ENCODE data around the gene GLDN. TPM values are rescaled to one million over a fixed set of nuclear protein-coding genes. Genes with fewer than 3 reads are reported as not detected.

The GLDN gene
- total and polyA plus RNA-seq, 7 donors, result 0.46 to 5.5 (median 1.4) TPM; not detected in 1

- intact Hi-C loops (cut with DNase I), result no loop called here
- H3K4me3 ChIP-seq, result no peak overlapping the region
- no peak for DNase-seq
- H3K4me1 ChIP-seq, result peaks cover 0 to 10% (median 5%) of the 10 kb centered on the region in 4 donors
- TF ChIP-seq EP300 (IDR thresholded peaks at IDR 0.05) (no peak), POLR2AphosphoS5 (IDR thresholded peaks at IDR 0.05) (no peak), POLR2A (IDR thresholded peaks at IDR 0.05) (no peak)
- TF ChIP-seq, protein P1, sequence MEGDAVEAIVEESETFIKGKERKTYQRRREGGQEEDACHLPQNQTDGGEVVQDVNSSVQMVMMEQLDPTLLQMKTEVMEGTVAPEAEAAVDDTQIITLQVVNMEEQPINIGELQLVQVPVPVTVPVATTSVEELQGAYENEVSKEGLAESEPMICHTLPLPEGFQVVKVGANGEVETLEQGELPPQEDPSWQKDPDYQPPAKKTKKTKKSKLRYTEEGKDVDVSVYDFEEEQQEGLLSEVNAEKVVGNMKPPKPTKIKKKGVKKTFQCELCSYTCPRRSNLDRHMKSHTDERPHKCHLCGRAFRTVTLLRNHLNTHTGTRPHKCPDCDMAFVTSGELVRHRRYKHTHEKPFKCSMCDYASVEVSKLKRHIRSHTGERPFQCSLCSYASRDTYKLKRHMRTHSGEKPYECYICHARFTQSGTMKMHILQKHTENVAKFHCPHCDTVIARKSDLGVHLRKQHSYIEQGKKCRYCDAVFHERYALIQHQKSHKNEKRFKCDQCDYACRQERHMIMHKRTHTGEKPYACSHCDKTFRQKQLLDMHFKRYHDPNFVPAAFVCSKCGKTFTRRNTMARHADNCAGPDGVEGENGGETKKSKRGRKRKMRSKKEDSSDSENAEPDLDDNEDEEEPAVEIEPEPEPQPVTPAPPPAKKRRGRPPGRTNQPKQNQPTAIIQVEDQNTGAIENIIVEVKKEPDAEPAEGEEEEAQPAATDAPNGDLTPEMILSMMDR (IDR thresholded peaks at IDR 0.05), result no peak
- H3K27me3 ChIP-seq, result no peaks in the 10 kb centered on the region
- no peaks in the 10 kb centered on the region for H3K9me3 ChIP-seq
- H3K27ac ChIP-seq, result no peak overlapping the region
- no peaks in the 10 kb centered on the region for H3K36me3 ChIP-seq
- WGBS, 2 donors, result 77 to 85% methylated on average over 1 of the region's 1 CpG
These were observed 29.8 kb downstream of the GLDN start for GRCh38 chr15:51371266-51371665.

GRCh38 chr15:51374131-51374530, 32.7 kb downstream of the GLDN start:
- TF ChIP-seq EP300 (IDR thresholded peaks at IDR 0.05) (no peak), POLR2A (IDR thresholded peaks at IDR 0.05) (no peak), POLR2AphosphoS5 (IDR thresholded peaks at IDR 0.05) (no peak)
- TF ChIP-seq, protein P1 (IDR thresholded peaks at IDR 0.05), result no peak
- peaks cover 0 to 3% (median 0%) of the 10 kb centered on the region in 4 donors for H3K4me1 ChIP-seq
- no peaks in the 10 kb centered on the region for H3K36me3 ChIP-seq
- intact Hi-C loops (cut with DNase I), result no loop called here
- H3K9me3 ChIP-seq, result no peaks in the 10 kb centered on the region
- H3K27ac ChIP-seq, result no peak overlapping the region
- DNase-seq, result no peak
- no peaks in the 10 kb centered on the region for H3K27me3 ChIP-seq
- H3K4me3 ChIP-seq, result no peak overlapping the region

GRCh38 chr15:51375966-51376640, 34.6 kb downstream of the GLDN start:
- intact Hi-C loops (cut with DNase I), result no loop called here
- Histone ChIP-seq H3K9me3 (no peaks in the 10 kb centered on the region), H3K27ac (no peak overlapping the region), H3K4me3 (no peak overlapping the region), H3K4me1 (peaks cover 0 to 4% (median 0%) of the 10 kb centered on the region in 4 donors), H3K27me3 (no peaks in the 10 kb centered on the region), H3K36me3 (no peaks in the 10 kb centered on the region)
- WGBS, 2 donors, result 67 to 80% methylated on average over 3 of the region's 3 CpGs
- DNase-seq, result no peak
- TF ChIP-seq, protein P1 (IDR thresholded peaks at IDR 0.05), result no peak
- no peak for TF ChIP-seq POLR2A (IDR thresholded peaks at IDR 0.05)

GRCh38 chr15:51377038-51377786, 35.8 kb downstream of the GLDN start:
- WGBS, 2 donors, result 90 to 93% methylated on average over 15 of the region's 15 CpGs
- intact Hi-C loops (cut with DNase I), result no loop called here
- Histone ChIP-seq H3K27ac (no peak overlapping the region), H3K4me3 (no peak overlapping the region), H3K9me3 (no peaks in the 10 kb centered on the region), H3K4me1 (peaks cover 0 to 4% (median 0%) of the 10 kb centered on the region in 4 donors), H3K36me3 (no peaks in the 10 kb centered on the region), H3K27me3 (no peaks in the 10 kb centered on the region)
- DNase-seq, result no peak
- TF ChIP-seq POLR2A (IDR thresholded peaks at IDR 0.05), result no peak
- TF ChIP-seq, protein P1 (IDR thresholded peaks at IDR 0.05), result no peak
- no peak for TF ChIP-seq EP300 (IDR thresholded peaks at IDR 0.05)
- TF ChIP-seq POLR2AphosphoS5 (IDR thresholded peaks at IDR 0.05), result no peak

All from sigmoid colon (tissue), 7 donors.